K562 (cell line): Measurements from ENCODE around the gene TRABD2B. TPM values are rescaled to one million over a fixed set of nuclear protein-coding genes. Genes with fewer than 3 reads are reported as not detected.

Experiments
- BACH1 ChIP-seq: fragments of 200-800 bp; sonication (Bioruptor generic); IDR thresholded peaks from 2 replicates; pipeline ENCODE4 v1.6.1; 2016; ENCODE audit warnings: missing genetic modification characterization, missing compliant biosample characterization
- C11orf30 ChIP-seq: fragments of 450-650 bp; IDR thresholded peaks from 2 replicates; pipeline ENCODE4 v1.6.1; 2016; ENCODE audit warnings: low read depth, mild to moderate bottlenecking
- CTBP1 ChIP-seq: fragments of 450-650 bp; IDR thresholded peaks from 2 replicates; pipeline ENCODE4 v1.6.1; 2016; ENCODE audit warnings: borderline replicate concordance
- EP300 ChIP-seq: IDR thresholded peaks from 2 replicates; pipeline ENCODE4 v1.6.1; 2012; ENCODE audit warnings: low read length, improper control_type of control experiment
- FOXA3 ChIP-seq, 2 experiments: fragments of 450-650 bp in 1 of 2; sonication (generic) in 1 of 2; formaldehyde crosslinking; IDR thresholded peaks in 1 of 2; conservative IDR thresholded peaks in 1 of 2; 2 replicates each; pipeline versions ENCODE4 v1.4.0 to v1.8.0; 2020 to 2022; ENCODE audit warnings: mild to moderate bottlenecking in 2 of 2, missing genetic modification reagents in 1 of 2
- FOXJ2 ChIP-seq: fragments of 200-800 bp; sonication (Bioruptor generic); IDR thresholded peaks from 2 replicates; pipeline ENCODE4 v1.6.1; 2016; ENCODE audit warnings: missing genetic modification characterization, missing compliant biosample characterization
- FOXJ3 ChIP-seq: sonication (generic); formaldehyde crosslinking; IDR thresholded peaks from 2 replicates; pipeline ENCODE4 v1.4.0; 2020; ENCODE audit warnings: mild to moderate bottlenecking, missing genetic modification reagents
- MTF1 ChIP-seq: fragments of 250-450 bp; sonication (Bioruptor Pico); IDR thresholded peaks from 2 replicates; pipeline ENCODE4 v1.9.0; 2021; ENCODE audit warnings: moderate library complexity, mild to moderate bottlenecking, inconsistent platforms, borderline replicate concordance
- NCOR1 ChIP-seq: fragments of 450-650 bp; IDR thresholded peaks from 2 replicates; pipeline ENCODE4 v1.6.1; 2016; ENCODE audit warnings: mild to moderate bottlenecking, moderate library complexity
- NONO ChIP-seq, 2 experiments: fragments of 200-400 bp in 1 of 2; fragments of 450-650 bp in 1 of 2; formaldehyde crosslinking in 1 of 2; IDR thresholded peaks; 2 replicates each; pipeline ENCODE4 v1.6.1; 2017; ENCODE audit warnings: low read depth in 2 of 2, mild to moderate bottlenecking in 2 of 2, moderate library complexity in 2 of 2, low read length in 1 of 2
- REST ChIP-seq, 2 experiments: fragments of 450-650 bp; formaldehyde crosslinking in 1 of 2; IDR thresholded peaks; 2 replicates each; pipeline versions ENCODE4 v1.4.0 to v1.6.1; 2014 to 2020; ENCODE audit warnings: mild to moderate bottlenecking in 2 of 2, borderline replicate concordance in 1 of 2, low read depth in 1 of 2
- SIRT6 ChIP-seq: IDR thresholded peaks from one replicate; pipeline ENCODE4 v1.6.1; 2012; ENCODE audit warnings: low read depth, mild to moderate bottlenecking, control low read depth, inconsistent platforms, low read length, moderate library complexity
- SMARCA5 ChIP-seq: fragments of 450-650 bp; IDR thresholded peaks from 2 replicates; pipeline ENCODE4 v1.6.1; 2016
- U2AF1 ChIP-seq: fragments of 200-400 bp; formaldehyde crosslinking; optimal IDR thresholded peaks from 2 replicates; pipeline ENCODE3; 2017; ENCODE audit warnings: mild to moderate bottlenecking, low read depth, low read length, moderate library complexity
- ZBTB34 ChIP-seq: fragments of 250-450 bp; sonication (Bioruptor Pico); IDR thresholded peaks from 2 replicates; pipeline ENCODE4 v1.8.0; 2021; ENCODE audit warnings: mild to moderate bottlenecking, moderate library complexity
- ZKSCAN3 ChIP-seq: fragments of 250-450 bp; sonication (Bioruptor Pico); IDR thresholded peaks from 2 replicates; pipeline ENCODE4 v1.4.0; 2020
- ZNF24 ChIP-seq: fragments of 450-650 bp; IDR thresholded peaks from 2 replicates; pipeline ENCODE4 v1.6.1; 2016
- polyA plus RNA-seq, 8 experiments: library from polyadenylated mRNA; depleted of rRNA in 4 of 8; stranded (reverse) in 5 of 8; unstranded in 3 of 8; fragments of >200 nt; fragmentation: Nextera tagmentation in 2 of 8; fragmentation: Illumina TruSeq in 1 of 8; extraction: Ambion mirVana in 2 of 8; extraction: Trizol in 1 of 8; gene quantifications; 2 replicates each; pipeline versions ENCODE4 v1.2.1 to v1.2.3, GENCODE V29; 2011 to 2014; ENCODE audit warnings: inconsistent platforms in 1 of 8, missing spikeins in 1 of 8
- total RNA-seq, 7 experiments: library from RNA; depleted of rRNA in 6 of 7; stranded (reverse); fragments of >200 nt in 6 of 7; fragmentation: Illumina TruSeq in 2 of 7; extraction: Trizol in 2 of 7; gene quantifications; 2 replicates each; pipeline versions ENCODE4 v1.2.1 to v1.2.3, GENCODE V29; 2011 to 2021; ENCODE audit warnings: low replicate concordance in 1 of 7

The TRABD2B gene
- total and polyA plus RNA-seq, 9 of the 15 experiments (the other 6 are each of a cell fraction or from before 2014, with no cell fraction given), result not detected

GRCh38 chr1:48007047-48007446 is 9.9 kb upstream of the TRABD2B start (continued):
- TF ChIP-seq ZBTB34, result no peak
- TF ChIP-seq REST (IDR thresholded peaks at IDR 0.05; ENCODE audit: borderline replicate concordance), result peak; percentile 23; the same call in 1 of the 2 replicates
- TF ChIP-seq REST (CRISPR knock-in tag; IDR thresholded peaks at IDR 0.05; ENCODE audit: low read depth), result no peak
- 0 out of 2 replicates have a peak, but pooled peaks have one; percentile 8 for TF ChIP-seq NCOR1
- peak; percentile 90 for TF ChIP-seq C11orf30
- TF ChIP-seq ZNF24, result no peak
- TF ChIP-seq BACH1 (tag), result peak; percentile 93
- no peak for TF ChIP-seq SMARCA5
- TF ChIP-seq NONO (IDR thresholded peaks at IDR 0.05; ENCODE audit: low read depth in 2 of 2, low read length in 1 of 2), result no peak
- peak; percentile 20; the same call in 1 of the 2 replicates for TF ChIP-seq CTBP1
- 0 out of 4 replicates have a peak, but pooled peaks of 1 of the 2 experiments have one; percentile 21 for TF ChIP-seq FOXA3 (CRISPR knock-in tag; conservative IDR thresholded peaks at IDR 0.05 in 1 of 2, IDR thresholded peaks at IDR 0.05 in 1 of 2)
- TF ChIP-seq FOXJ2, result peak; percentile 58; the same call in 1 of the 2 replicates
- no peak for TF ChIP-seq SIRT6
- no peak for TF ChIP-seq FOXJ3 (CRISPR knock-in tag)
- no peak for TF ChIP-seq U2AF1
- 0 out of 2 replicates have a peak, but pooled peaks have one; percentile 5 for TF ChIP-seq EP300
- TF ChIP-seq ZKSCAN3, result no peak
- TF ChIP-seq MTF1 (CRISPR knock-in tag), result no peak
- TF ChIP-seq, all 486 proteins: peak for 21
